ENCODE data around the gene TNC. TPM values are rescaled to one million over a fixed set of nuclear protein-coding genes. Genes with fewer than 3 reads are reported as not detected.

The TNC gene
- polyA plus RNA-seq, 1 of the 3 experiments (the other 2 are of a cell fraction) = 805 TPM

GRCh38 chr9:115146581-115147021 lies 28.6 kb upstream of the TNC start:
- H3K9ac ChIP-seq = peak overlapping the region; percentile 40; the same call in 1 of the 2 replicates
- no peaks in the 10 kb centered on the region for H3K27me3 ChIP-seq (ENCODE audit: insufficient read depth)
- no peak overlapping the region for H2AFZ ChIP-seq (ENCODE audit: low read depth)
- WGBS (ENCODE audit: low lambda C conversion rate) = 19% methylated on average over 4 of the region's 4 CpGs
- no peaks in the 10 kb centered on the region for H3K36me3 ChIP-seq (replicated peaks in 1 of 2; ENCODE audit: control insufficient read depth in 1 of 2, insufficient read depth in 2 of 2, low read length in 1 of 2)
- peaks cover 0 to 14% of the 10 kb centered on the region in 2 experiments; a peak in 2 of 4 replicates for H3K4me1 ChIP-seq (ENCODE audit: control insufficient read depth in 1 of 2, insufficient read depth in 2 of 2, low read depth in 1 of 2, low read length in 1 of 2)
- no peak overlapping the region for H3K4me3 ChIP-seq (ENCODE audit: low read depth in 2 of 2, low read length in 1 of 2)
- H4K20me1 ChIP-seq (ENCODE audit: insufficient read depth) = no peaks in the 10 kb centered on the region
- peak overlapping the region; percentile 68 to 82; a peak in 3 of 4 replicates for H3K27ac ChIP-seq (ENCODE audit: low read depth in 2 of 2, low read length in 1 of 2)
- peak overlapping the region; percentile 51; the same call in 1 of the 2 replicates for H3K4me2 ChIP-seq
- no peaks in the 10 kb centered on the region for H3K79me2 ChIP-seq (ENCODE audit: insufficient read depth)
- peaks cover 21% of the 10 kb centered on the region for H3F3A ChIP-seq (replicated peaks; ENCODE audit: insufficient read depth)
- ChIA-PET POLR2A (no interaction called here), CTCF (no interaction called here)
- DNase-seq = no peak
- H3K9me2 ChIP-seq = no peaks in the 10 kb centered on the region
- H3K9me3 ChIP-seq = no peaks in the 10 kb centered on the region
- TF ChIP-seq EP300 (IDR thresholded peaks at IDR 0.05; ENCODE audit: borderline replicate concordance in 1 of 2, low read depth in 1 of 2, low read length in 1 of 2) (peak in 1 of 2 experiments; percentile 88; a peak in 2 of 4 replicates), YY1 (IDR thresholded peaks at IDR 0.05; ENCODE audit: low read depth) (peak; percentile 35; the same call in 1 of the 2 replicates), TEAD4 (IDR thresholded peaks at IDR 0.05; ENCODE audit: borderline replicate concordance, insufficient read depth) (peak; percentile 96), GATA2 (CRISPR knock-in tag; IDR thresholded peaks at IDR 0.05) (no peak), MEF2A (IDR thresholded peaks at IDR 0.05; ENCODE audit: borderline replicate concordance, low read depth) (peak; percentile 41; the same call in 1 of the 2 replicates), JUND (IDR thresholded peaks at IDR 0.05) (peak; percentile 94), IRF3 (IDR thresholded peaks at IDR 0.05; ENCODE audit: low read depth, low read length) (no peak), SMC3 (IDR thresholded peaks at IDR 0.05; ENCODE audit: low read depth, low read length) (no peak), RAD21 (IDR thresholded peaks at IDR 0.05; ENCODE audit: low read length) (no peak), CHD2 (IDR thresholded peaks at IDR 0.05; ENCODE audit: low read length, partially characterized antibody) (no peak), FOXM1 (IDR thresholded peaks at IDR 0.05; ENCODE audit: low read depth) (0 out of 2 replicates have a peak, but pooled peaks have one; percentile 64), ZBTB33 (IDR thresholded peaks at IDR 0.05; ENCODE audit: borderline replicate concordance, low read depth) (no peak), POLR2AphosphoS5 (IDR thresholded peaks at IDR 0.05; ENCODE audit: low read depth, low read length) (peak; percentile 69; the same call in 1 of the 2 replicates), FOXJ3 (CRISPR knock-in tag; IDR thresholded peaks at IDR 0.05) (no peak), FOSL2 (IDR thresholded peaks at IDR 0.05; ENCODE audit: borderline replicate concordance, low read depth) (peak; percentile 87; the same call in 1 of the 2 replicates), MAX (IDR thresholded peaks at IDR 0.05; ENCODE audit: low read depth) (0 out of 2 replicates have a peak, but pooled peaks have one; percentile 49), USF2 (IDR thresholded peaks at IDR 0.05; ENCODE audit: borderline replicate concordance, low read depth, low read length) (no peak), RXRA (IDR thresholded peaks at IDR 0.05; ENCODE audit: borderline replicate concordance, low read depth) (peak; percentile 74; the same call in 1 of the 2 replicates), MXI1 (IDR thresholded peaks at IDR 0.05; ENCODE audit: low read depth, low read length) (no peak), USF1 (IDR thresholded peaks at IDR 0.05; ENCODE audit: borderline replicate concordance, low read depth) (no peak), SIN3A (IDR thresholded peaks at IDR 0.05; ENCODE audit: borderline replicate concordance, low read depth, low read length) (peak; percentile 44; the same call in 1 of the 2 replicates), NFIC (IDR thresholded peaks at IDR 0.05; ENCODE audit: borderline replicate concordance) (peak; percentile 83), RCOR1 (IDR thresholded peaks at IDR 0.05; ENCODE audit: low read length) (no peak), REST (IDR thresholded peaks at IDR 0.05; ENCODE audit: low read depth, low read length) (0 out of 2 replicates have a peak, but pooled peaks have one; percentile 16), ELF1 (IDR thresholded peaks at IDR 0.05) (no peak)

All from SK-N-SH (cell line).